Ovary (tissue), 3 donors: ENCODE measurements around the gene DIP2C.

ENCODE experiments used
- EP300 ChIP-seq: sonication (generic); formaldehyde crosslinking; IDR thresholded peaks from one replicate; pipeline ENCODE4 v1.6.1; 2017; ENCODE audit warnings: antibody characterized with exemption
- POLR2A ChIP-seq: fragments of 450-650 bp; IDR thresholded peaks from one replicate; pipeline ENCODE4 v1.6.1; 2017; ENCODE audit warnings: antibody characterized with exemption, mild to moderate bottlenecking, moderate library complexity
- TF ChIP-seq, protein P1 (sequence below), 3 donors: fragments of 450-650 bp in 2 of 3; fragments of 200-600 bp in 1 of 3; IDR thresholded peaks; one replicate each; pipeline versions ENCODE4 v1.5.1 to v1.8.0; 2016 to 2022; ENCODE audit warnings: antibody characterized with exemption in 3 of 3, mild to moderate bottlenecking in 1 of 3
- donor health status: DM: no; HTN: no; CAD: no.

GRCh38 chr10:366186-366585, 323.3 kb downstream of the DIP2C start:
- TF ChIP-seq, protein P1, sequence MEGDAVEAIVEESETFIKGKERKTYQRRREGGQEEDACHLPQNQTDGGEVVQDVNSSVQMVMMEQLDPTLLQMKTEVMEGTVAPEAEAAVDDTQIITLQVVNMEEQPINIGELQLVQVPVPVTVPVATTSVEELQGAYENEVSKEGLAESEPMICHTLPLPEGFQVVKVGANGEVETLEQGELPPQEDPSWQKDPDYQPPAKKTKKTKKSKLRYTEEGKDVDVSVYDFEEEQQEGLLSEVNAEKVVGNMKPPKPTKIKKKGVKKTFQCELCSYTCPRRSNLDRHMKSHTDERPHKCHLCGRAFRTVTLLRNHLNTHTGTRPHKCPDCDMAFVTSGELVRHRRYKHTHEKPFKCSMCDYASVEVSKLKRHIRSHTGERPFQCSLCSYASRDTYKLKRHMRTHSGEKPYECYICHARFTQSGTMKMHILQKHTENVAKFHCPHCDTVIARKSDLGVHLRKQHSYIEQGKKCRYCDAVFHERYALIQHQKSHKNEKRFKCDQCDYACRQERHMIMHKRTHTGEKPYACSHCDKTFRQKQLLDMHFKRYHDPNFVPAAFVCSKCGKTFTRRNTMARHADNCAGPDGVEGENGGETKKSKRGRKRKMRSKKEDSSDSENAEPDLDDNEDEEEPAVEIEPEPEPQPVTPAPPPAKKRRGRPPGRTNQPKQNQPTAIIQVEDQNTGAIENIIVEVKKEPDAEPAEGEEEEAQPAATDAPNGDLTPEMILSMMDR (IDR thresholded peaks at IDR 0.05) = no peak
- TF ChIP-seq EP300 (no peak), POLR2A (no peak)
